A549 (cell line): ENCODE measurements around the gene C19orf81. TPM values are rescaled to one million over a fixed set of nuclear protein-coding genes. Genes with fewer than 3 reads are reported as not detected.

ENCODE experiments used
- ATAC-seq, 2 experiments: fragments of 200-7000 bp in 1 of 2; fragments of >200 bp in 1 of 2; cut with Nextera tagmentation in 1 of 2; cut with Tn5 transposase in 1 of 2; 3 replicates each; pipeline versions ENCODE4 v1.8.0 to v1.9.1; 2018 to 2020; ENCODE audit warnings: mild to moderate bottlenecking in 1 of 2, moderate library complexity in 1 of 2
- CTCF ChIA-PET: fragments of 300-600 bp; sonication (Branson Sonifier 250); formaldehyde crosslinking; extraction: SDS; loops from one replicate; lab custom pipeline; 2021; ENCODE audit warnings: antibody characterized with exemption, inconsistent platforms; lab: Yijun Ruan, JAX
- POLR2A ChIA-PET: fragments of 350-600 bp; formaldehyde crosslinking; extraction: SDS; loops from one replicate; lab custom pipeline; 2021; ENCODE audit warnings: antibody characterized with exemption, inconsistent platforms; lab: Yijun Ruan, JAX
- DNase-seq, 2 experiments: peaks; one replicate each; pipeline versions ENCODE4 v3.0.0 to v3.0.0-alpha.2; 2011 to 2016; ENCODE audit warnings: low read depth in 1 of 2, low spot score in 1 of 2
- FAIRE-seq: peaks from 2 replicates; lab custom pipeline; 2011; peaks lifted over from hg19 to GRCh38; lab: Jason Lieb, UNC
- H3K27ac ChIP-seq, 2 experiments: fragments of >200 bp; sonication (Bioruptor Twin); formaldehyde crosslinking; 3 replicates each; pipeline ENCODE4 v1.5.1; 2016 to 2017
- H3K4me1 ChIP-seq: fragments of >200 bp; sonication (Bioruptor Twin); formaldehyde crosslinking; 3 replicates; pipeline ENCODE4 v1.6.1; 2016
- H3K4me2 ChIP-seq: fragments of >200 bp; sonication (Bioruptor Twin); formaldehyde crosslinking; 3 replicates; pipeline ENCODE4 v1.6.1; 2016
- H3K4me3 ChIP-seq: fragments of >200 bp; sonication (Bioruptor Twin); formaldehyde crosslinking; 3 replicates; pipeline ENCODE4 v1.5.1; 2016
- H3K9me3 ChIP-seq: fragments of >200 bp; sonication (Bioruptor Twin); formaldehyde crosslinking; 3 replicates; pipeline ENCODE4 v1.6.1; 2016
- CBX2 ChIP-seq: fragments of 200-600 bp; sonication (generic); IDR thresholded peaks from 2 replicates; pipeline ENCODE4 v1.6.1; 2016; ENCODE audit warnings: low read depth, mild to moderate bottlenecking, borderline replicate concordance
- CBX8 ChIP-seq: fragments of 200-600 bp; sonication (generic); IDR thresholded peaks from 2 replicates; pipeline ENCODE4 v1.6.1; 2016
- CEBPB ChIP-seq, 2 experiments: fragments of >200 bp in 1 of 2; sonication (Bioruptor Twin) in 1 of 2; formaldehyde crosslinking in 1 of 2; IDR thresholded peaks; 2 replicates each; pipeline ENCODE4 v1.6.1; 2012 to 2016
- CHD4 ChIP-seq: fragments of 200-600 bp; sonication (generic); IDR thresholded peaks from 2 replicates; pipeline ENCODE4 v1.6.1; 2016; ENCODE audit warnings: antibody characterized with exemption, mild to moderate bottlenecking, borderline replicate concordance
- E2F6 ChIP-seq: IDR thresholded peaks from 2 replicates; pipeline ENCODE4 v1.6.1; 2012; ENCODE audit warnings: low read depth, borderline replicate concordance
- FOXS1 ChIP-seq: fragments of 250-450 bp; sonication (Bioruptor Pico); IDR thresholded peaks from 2 replicates; pipeline ENCODE4 v1.5.0; 2020; ENCODE audit warnings: mild to moderate bottlenecking, moderate library complexity
- GATA3 ChIP-seq: IDR thresholded peaks from 2 replicates; pipeline ENCODE4 v1.6.1; 2012; ENCODE audit warnings: borderline replicate concordance
- HOXA7 ChIP-seq: fragments of 250-450 bp; sonication (Bioruptor Pico); IDR thresholded peaks from 2 replicates; pipeline ENCODE4 v1.5.0; 2020; ENCODE audit warnings: mild to moderate bottlenecking, moderate library complexity
- JUNB ChIP-seq: fragments of >200 bp; sonication (Bioruptor Twin); formaldehyde crosslinking; IDR thresholded peaks from 2 replicates; pipeline ENCODE4 v1.6.1; 2016
- MYC ChIP-seq: IDR thresholded peaks from 2 replicates; pipeline ENCODE4 v1.6.1; 2012; ENCODE audit warnings: mild to moderate bottlenecking, inconsistent platforms, low read length, improper control_type of control experiment, borderline replicate concordance
- NR3C1 ChIP-seq: fragments of >200 bp; sonication (Bioruptor Twin); formaldehyde crosslinking; IDR thresholded peaks from 3 replicates; pipeline ENCODE4 v1.6.1; 2017
- PHF8 ChIP-seq: fragments of 200-600 bp; sonication (generic); IDR thresholded peaks from 2 replicates; pipeline ENCODE4 v1.6.1; 2016; ENCODE audit warnings: low read depth, mild to moderate bottlenecking, antibody characterized with exemption, moderate library complexity, borderline replicate concordance
- RAD21 ChIP-seq, 2 experiments: fragments of >200 bp in 1 of 2; sonication (Bioruptor Twin) in 1 of 2; formaldehyde crosslinking in 1 of 2; IDR thresholded peaks in 1 of 2; conservative IDR thresholded peaks in 1 of 2; 2 replicates in 1 of 2; 3 replicates in 1 of 2; pipeline ENCODE4 v1.6.1; 2012 to 2018; ENCODE audit warnings: inconsistent platforms in 1 of 2
- RFX5 ChIP-seq: fragments of 450-650 bp; IDR thresholded peaks from 2 replicates; pipeline ENCODE4 v1.7.1; 2014; ENCODE audit warnings: antibody characterized with exemption, mild to moderate bottlenecking, moderate library complexity
- TP53 ChIP-seq: fragments of 250-450 bp; sonication (Bioruptor Pico); IDR thresholded peaks from 2 replicates; pipeline ENCODE4 v1.5.0; 2021; ENCODE audit warnings: mild to moderate bottlenecking, moderate library complexity
- ZC3H11A ChIP-seq: fragments of 450-650 bp; IDR thresholded peaks from 2 replicates; pipeline ENCODE4 v1.6.1; 2014; ENCODE audit warnings: antibody characterized with exemption, mild to moderate bottlenecking
- ZSCAN20 ChIP-seq: fragments of 250-450 bp; sonication (Bioruptor Pico); IDR thresholded peaks from 2 replicates; pipeline ENCODE4 v1.8.0; 2022; ENCODE audit warnings: mild to moderate bottlenecking, moderate library complexity
- WGBS: methylation state at CpG from one replicate; pipeline ENCODE4 v1.1.6; 2017; ENCODE audit errors: missing lambda C conversion rate; 5-methylcytosine and 5-hydroxymethylcytosine counted together
- polyA plus RNA-seq, 4 experiments: library from polyadenylated mRNA; depleted of rRNA in 3 of 4; stranded (reverse); fragments of >200 nt; fragmentation: RNase III in 1 of 4; extraction: RNeasy Plus Mini Kit Qiagen cat#74134 plus additional on column Dnase treatment in 1 of 4; gene quantifications; 2 replicates in 3 of 4; 3 replicates in 1 of 4; pipeline ENCODE4 v1.2.3, GENCODE V29; 2011 to 2017
- TF ChIP-seq, protein P1 (sequence below): IDR thresholded peaks from 2 replicates; pipeline ENCODE4 v1.6.1; 2012
- TF ChIP-seq, protein P2 (sequence below): fragments of >200 bp; sonication (Bioruptor Twin); formaldehyde crosslinking; IDR thresholded peaks from 2 replicates; pipeline ENCODE4 v1.6.1; 2016
- TF ChIP-seq, protein P3 (sequence below): fragments of 450-650 bp; IDR thresholded peaks from 2 replicates; pipeline ENCODE4 v1.6.1; 2014; ENCODE audit warnings: antibody characterized with exemption
- TF ChIP-seq, protein P4 (sequence below): fragments of 150-350 bp; IDR thresholded peaks from 2 replicates; pipeline ENCODE4 v1.6.1; 2014; ENCODE audit warnings: low read depth, mild to moderate bottlenecking, low read length

C19orf81 gene
- polyA plus RNA-seq, 2 of the 4 experiments (the other 2 are of a cell fraction): 2.1 to 9.5 TPM

DNA sequence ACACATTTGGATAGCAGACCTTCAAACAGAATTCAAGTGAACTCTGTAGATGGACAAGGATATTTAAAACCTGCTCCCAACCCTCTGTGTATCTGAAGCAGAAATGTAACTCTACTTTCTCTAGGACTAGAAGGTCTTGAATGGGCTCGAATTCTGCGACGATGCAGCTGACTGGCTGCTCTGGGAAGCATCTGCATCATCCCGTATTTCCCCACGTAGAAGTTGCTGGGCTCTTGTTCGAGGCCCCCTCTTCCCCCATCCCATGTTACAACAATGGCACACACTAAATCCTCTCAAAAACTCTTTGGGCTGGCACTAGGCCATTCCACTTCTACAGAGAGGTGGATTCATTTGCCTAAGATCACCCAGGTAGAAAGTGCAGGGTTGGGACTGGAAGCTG, 15.0 kb downstream of the C19orf81 start:
- no peak for FAIRE-seq
- CTCF ChIA-PET: interaction anchor here (0.6 to 2.9 kb wide), 4 partner anchors 113 to 258 kb away, joined by 3 to 20 read pairs (median 4); no protein-coding TSS in a partner anchor
- 61% methylated on average over 6 of the region's 6 CpGs for WGBS

DNA sequence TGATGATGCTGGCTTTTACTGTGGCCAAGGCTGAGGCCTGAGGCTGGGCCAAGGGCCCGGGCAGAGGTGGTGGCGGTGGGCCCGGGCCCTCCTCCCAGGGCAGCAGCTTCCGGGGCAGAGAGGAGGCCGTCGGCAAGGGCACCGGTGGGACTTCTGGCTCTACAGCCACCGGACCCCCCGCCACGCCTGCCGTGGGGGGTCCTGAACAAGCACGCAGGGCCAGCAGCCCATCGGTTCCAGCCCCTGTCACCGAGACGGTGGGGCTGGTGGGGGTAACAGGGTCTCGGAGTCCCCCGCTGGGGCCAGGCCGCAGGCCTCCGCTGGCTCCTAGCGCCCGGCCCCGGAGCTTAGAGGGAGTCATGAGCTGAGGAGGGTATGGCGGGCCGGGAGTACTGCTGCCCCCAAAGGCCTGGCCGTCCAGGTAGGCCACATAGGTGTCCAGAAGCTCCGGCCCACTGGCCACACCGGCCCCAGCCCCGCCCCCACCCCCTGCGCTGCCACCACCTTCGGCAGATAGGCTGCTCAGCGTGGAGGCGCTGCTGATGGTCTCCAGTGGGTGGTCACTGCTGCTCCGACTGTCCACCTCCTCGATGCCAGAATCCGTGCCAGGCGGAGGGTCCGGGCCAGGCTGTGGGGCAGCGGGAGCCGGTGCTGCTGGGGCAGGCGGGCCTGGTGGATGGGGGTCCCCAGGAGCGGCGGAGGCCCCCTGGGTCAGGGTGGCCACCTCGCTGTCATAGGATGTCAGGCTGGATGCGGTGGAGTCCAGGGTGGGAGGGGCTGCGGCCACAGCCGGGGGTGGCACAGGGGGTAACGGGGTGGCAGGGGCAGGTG, 17.3 kb downstream of the C19orf81 start:
- ChIA-PET CTCF (interaction anchor here (0.6 to 4.9 kb wide), 7 partner anchors 9 to 300 kb away, joined by 3 to 24 read pairs (median 3); no protein-coding TSS in a partner anchor), POLR2A (no interaction called here)
- no peak overlapping the region for H3K4me2 ChIP-seq
- ATAC-seq (no peak), DNase-seq (no peak), FAIRE-seq (no peak)
- TF ChIP-seq TP53: no peak
- TF ChIP-seq ZC3H11A: no peak
- TF ChIP-seq CBX2: no peak
- TF ChIP-seq HOXA7 (CRISPR knock-in tag): no peak
- TF ChIP-seq, protein P1, sequence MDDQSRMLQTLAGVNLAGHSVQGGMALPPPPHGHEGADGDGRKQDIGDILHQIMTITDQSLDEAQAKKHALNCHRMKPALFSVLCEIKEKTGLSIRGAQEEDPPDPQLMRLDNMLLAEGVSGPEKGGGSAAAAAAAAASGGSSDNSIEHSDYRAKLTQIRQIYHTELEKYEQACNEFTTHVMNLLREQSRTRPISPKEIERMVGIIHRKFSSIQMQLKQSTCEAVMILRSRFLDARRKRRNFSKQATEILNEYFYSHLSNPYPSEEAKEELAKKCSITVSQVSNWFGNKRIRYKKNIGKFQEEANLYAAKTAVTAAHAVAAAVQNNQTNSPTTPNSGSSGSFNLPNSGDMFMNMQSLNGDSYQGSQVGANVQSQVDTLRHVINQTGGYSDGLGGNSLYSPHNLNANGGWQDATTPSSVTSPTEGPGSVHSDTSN: no peak
- TF ChIP-seq RAD21 (conservative IDR thresholded peaks at IDR 0.05 in 1 of 2, IDR thresholded peaks at IDR 0.05 in 1 of 2): no peak
- TF ChIP-seq ZSCAN20 (CRISPR knock-in tag): no peak
- TF ChIP-seq JUNB: no peak
- TF ChIP-seq FOXS1 (CRISPR knock-in tag): no peak
- no peak for TF ChIP-seq GATA3
- TF ChIP-seq NR3C1: no peak
- H3K9me3 ChIP-seq: no peaks in the 10 kb centered on the region
- peaks cover 30% of the 10 kb centered on the region for H3K4me1 ChIP-seq
- no peak overlapping the region for H3K27ac ChIP-seq
- 83% methylated on average over 29 of the region's 47 CpGs for WGBS
- no peak overlapping the region for H3K4me3 ChIP-seq

More for the DNA sequence above, 15.0 kb downstream of the C19orf81 start:
- Histone ChIP-seq H3K27ac (no peak overlapping the region), H3K9me3 (no peaks in the 10 kb centered on the region), H3K4me3 (no peak overlapping the region), H3K4me1 (peaks cover 33% of the 10 kb centered on the region), H3K4me2 (no peak overlapping the region)
- POLR2A ChIA-PET: no interaction called here
- DNase-seq: no peak
- TF ChIP-seq FOXS1 (CRISPR knock-in tag) (no peak), CEBPB (IDR thresholded peaks at IDR 0.05) (no peak), CBX2 (no peak), RFX5 (no peak), MYC (no peak), RAD21 (conservative IDR thresholded peaks at IDR 0.05 in 1 of 2, IDR thresholded peaks at IDR 0.05 in 1 of 2) (no peak), CBX8 (no peak), E2F6 (no peak), CHD4 (no peak), TP53 (no peak), PHF8 (no peak)
- TF ChIP-seq, protein P1: no peak
- TF ChIP-seq, protein P2, sequence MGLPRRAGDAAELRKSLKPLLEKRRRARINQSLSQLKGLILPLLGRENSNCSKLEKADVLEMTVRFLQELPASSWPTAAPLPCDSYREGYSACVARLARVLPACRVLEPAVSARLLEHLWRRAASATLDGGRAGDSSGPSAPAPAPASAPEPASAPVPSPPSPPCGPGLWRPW: no peak
- TF ChIP-seq, protein P3, sequence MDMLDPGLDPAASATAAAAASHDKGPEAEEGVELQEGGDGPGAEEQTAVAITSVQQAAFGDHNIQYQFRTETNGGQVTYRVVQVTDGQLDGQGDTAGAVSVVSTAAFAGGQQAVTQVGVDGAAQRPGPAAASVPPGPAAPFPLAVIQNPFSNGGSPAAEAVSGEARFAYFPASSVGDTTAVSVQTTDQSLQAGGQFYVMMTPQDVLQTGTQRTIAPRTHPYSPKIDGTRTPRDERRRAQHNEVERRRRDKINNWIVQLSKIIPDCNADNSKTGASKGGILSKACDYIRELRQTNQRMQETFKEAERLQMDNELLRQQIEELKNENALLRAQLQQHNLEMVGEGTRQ: no peak
- TF ChIP-seq, protein P4, sequence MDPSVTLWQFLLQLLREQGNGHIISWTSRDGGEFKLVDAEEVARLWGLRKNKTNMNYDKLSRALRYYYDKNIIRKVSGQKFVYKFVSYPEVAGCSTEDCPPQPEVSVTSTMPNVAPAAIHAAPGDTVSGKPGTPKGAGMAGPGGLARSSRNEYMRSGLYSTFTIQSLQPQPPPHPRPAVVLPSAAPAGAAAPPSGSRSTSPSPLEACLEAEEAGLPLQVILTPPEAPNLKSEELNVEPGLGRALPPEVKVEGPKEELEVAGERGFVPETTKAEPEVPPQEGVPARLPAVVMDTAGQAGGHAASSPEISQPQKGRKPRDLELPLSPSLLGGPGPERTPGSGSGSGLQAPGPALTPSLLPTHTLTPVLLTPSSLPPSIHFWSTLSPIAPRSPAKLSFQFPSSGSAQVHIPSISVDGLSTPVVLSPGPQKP: no peak
- no peak for ATAC-seq
